DMS79 (cell line): ENCODE measurements around the gene TMEM25.
"Not testable (repeated sequence)": the region's sequence is repeated elsewhere in the genome, so short reads cannot be mapped to it uniquely, and the experiment has no call there.

Source experiments
- DNase-seq: peaks from one replicate; lab custom pipeline; 2025; lab: John Stamatoyannopoulos, UW

TMEM25 gene

DNA sequence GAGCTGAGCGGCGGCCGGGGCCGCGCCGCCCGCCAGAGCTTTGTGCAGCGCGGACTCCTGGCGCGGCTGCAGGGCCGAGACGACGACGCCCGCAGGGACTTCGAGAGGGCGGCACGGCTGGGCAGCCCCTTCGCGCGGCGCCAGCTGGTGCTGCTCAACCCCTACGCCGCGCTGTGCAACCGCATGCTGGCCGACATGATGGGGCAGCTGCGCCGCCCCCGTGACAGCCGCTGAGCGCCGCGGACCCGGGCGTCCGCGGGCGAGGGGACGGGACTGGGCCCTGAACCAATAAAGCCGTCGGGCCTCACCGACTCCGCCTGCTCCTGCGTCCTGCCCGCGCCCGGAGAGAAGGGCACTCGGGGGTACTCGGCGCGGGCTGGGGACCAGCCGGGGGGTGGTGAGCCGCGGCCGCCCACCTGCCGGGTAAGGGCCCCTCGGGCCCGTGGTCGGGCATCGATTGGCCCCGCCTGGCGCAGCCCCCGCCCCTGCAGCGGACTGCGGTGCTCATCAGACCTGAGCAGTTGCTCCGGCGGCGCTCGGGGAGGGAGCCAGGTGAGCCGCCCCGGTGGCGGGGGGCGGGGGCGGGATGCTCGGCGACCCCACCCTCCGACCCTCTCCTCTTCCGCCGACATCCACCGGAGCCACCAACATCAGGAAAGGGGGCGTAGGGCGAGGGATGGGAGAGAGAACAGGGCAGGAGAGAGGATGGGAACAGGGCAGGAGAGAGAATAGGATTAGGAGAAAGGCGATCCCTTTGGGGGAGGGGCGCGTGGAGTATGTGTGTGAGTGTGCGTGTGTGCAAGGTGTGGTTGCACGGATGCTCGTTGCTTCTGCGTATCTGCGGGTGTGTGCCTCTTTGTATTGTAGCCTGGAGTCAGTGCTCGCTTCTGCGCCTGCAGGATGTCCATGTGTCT lies at the start of gene TMEM25:
Gene TMEM25, plus strand, starts transcription at position 510 of the 914 bp plus-strand sequence. CDS start 610 bp downstream, outside the sequence.
- DNase-seq: peak; percentile 63

DNA sequence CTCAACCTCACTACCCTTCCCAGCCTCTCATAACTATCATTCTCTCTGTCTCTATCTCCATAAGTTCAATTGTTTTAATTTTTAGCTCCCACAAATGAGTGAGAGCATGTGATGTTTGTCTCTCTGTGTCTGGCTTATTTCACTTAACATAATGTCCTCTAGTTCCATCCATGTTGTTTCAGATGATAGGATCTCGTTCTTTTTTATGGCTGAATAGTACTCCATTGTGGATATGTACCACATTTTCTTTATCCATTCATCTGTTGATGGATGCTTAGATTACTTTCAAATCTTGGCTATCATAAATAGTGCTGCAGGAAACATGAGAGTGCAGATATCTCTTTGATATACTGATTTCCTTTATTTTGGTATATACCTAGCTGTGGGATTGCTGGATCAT lies 49.8 kb upstream of the TMEM25 start:
- not testable (repeated sequence) for DNase-seq

DNA sequence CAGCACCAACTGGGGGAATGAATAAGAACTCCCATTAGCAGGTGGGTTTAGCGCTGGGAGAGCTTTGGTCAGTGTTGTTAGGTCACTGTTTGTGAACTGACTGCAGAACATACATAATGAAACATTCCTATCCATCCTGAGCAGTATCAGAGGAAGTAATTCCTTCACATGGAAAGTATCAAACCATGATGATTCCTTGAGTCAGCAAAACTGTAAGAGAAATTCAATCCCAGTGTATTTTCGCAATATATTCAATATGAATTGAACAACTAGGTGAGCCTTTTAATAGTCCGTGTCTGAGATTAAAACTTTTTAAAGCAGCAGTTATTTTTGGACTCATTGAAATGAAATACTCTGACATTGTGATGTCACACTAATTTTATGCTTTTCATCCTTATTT lies 46.6 kb upstream of the TMEM25 start:
- no peak for DNase-seq

DNA sequence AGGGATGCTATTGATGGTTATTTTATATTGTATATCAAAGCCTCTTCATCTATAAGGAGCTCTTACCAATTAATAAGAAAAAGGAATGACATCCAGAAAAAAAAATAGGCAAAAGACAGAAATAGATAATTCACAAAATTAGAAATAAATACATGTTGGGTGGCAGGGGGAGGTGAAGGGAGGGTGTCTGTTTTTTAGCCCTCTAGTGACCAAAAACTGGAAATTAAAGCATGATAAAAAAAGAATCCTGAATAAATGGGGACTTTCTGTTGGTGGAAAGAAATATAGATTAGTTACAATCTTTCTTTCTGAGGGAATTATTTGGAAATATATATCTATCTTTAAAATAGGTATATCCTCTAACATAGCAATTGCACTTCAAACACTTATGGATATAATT lies 45.7 kb upstream of the TMEM25 start:
- DNase-seq: no peak

DNA sequence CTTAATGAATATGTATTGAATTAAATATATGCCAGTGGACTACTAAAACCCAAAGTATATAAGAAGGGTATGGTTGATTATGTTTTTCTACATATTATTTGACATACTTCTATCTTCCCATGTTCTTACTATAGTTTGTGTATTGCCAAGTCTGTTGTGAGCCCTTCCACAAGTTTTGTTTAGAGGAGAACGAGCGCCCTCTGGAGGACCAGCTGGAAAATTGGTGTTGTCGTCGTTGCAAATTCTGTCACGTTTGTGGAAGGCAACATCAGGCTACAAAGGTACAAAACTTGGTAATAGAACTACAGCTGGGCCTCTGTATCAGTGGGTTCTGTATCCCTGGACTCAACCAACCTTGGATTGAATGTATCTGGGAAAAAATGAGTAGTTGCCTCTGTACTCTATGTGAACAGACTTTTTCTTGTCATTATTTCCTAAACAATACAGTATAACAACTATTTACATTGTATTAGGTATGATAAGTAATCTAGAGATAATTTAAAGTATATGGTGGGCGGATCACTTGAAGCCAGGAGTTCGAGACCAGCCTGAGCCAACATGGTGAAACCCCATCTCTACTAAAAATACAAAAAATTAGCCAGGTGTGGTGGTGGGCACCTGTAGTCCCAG lies 42.4 kb upstream of the TMEM25 start:
- DNase-seq: no peak

DNA sequence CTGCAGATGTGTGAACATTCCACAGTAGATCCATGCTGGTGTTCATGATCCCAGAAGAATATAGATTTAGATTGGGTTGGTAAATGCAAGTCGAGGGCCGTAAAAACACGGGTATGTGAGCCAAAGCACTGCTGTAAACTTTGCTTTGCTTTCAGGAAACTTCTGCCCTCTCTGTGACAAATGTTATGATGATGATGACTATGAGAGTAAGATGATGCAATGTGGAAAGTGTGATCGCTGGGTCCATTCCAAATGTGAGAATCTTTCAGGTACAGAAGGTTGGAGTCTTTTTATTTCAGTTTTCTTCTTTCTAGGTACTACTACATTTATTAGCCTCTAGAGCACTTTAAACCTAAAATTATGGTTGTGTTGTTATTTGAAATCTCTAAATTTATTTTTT lies 40.0 kb upstream of the TMEM25 start:
- DNase-seq: no peak

DNA sequence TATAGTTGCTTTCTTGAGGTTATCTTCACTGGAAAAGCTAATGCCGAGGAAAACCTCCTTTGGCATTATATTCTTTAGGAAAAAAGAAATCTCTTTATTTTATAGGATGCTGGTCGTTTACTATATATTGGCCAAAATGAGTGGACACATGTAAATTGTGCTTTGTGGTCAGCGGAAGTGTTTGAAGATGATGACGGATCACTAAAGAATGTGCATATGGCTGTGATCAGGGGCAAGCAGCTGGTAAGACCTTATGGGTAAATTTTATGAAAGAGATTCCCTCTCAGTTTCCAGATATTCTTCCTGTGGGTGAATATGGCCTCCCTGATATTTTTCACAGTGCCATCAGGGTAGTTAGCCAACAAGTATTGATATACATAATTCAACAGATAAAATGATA lies 33.2 kb upstream of the TMEM25 start:
- DNase-seq: no peak

DNA sequence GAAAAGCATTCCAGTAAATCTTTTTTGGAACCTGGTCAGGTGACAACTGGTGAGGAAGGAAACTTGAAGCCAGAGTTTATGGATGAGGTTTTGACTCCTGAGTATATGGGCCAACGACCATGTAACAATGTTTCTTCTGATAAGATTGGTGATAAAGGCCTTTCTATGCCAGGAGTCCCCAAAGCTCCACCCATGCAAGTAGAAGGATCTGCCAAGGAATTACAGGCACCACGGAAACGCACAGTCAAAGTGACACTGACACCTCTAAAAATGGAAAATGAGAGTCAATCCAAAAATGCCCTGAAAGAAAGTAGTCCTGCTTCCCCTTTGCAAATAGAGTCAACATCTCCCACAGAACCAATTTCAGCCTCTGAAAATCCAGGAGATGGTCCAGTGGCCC lies 27.8 kb upstream of the TMEM25 start:
- DNase-seq: no peak

DNA sequence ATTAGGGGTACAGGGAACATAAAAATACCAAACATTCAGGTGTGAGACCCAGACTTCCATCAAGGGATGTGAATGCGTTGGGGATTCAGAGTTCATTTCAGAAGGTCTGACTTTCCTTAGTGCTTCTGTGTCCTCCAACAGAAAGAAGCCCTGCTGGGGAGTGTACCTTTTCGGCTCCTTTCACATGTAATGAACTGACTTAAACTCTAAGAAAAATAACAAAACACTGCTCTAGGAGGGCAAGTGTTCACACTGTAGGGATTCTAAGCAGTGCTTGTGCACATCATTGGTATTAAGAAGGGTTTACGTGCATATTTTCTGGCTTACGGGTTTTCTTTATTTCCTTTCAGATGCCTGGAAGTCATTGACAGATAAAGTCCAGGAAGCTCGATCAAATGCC lies 19.4 kb upstream of the TMEM25 start:
- DNase-seq: no peak

DNA sequence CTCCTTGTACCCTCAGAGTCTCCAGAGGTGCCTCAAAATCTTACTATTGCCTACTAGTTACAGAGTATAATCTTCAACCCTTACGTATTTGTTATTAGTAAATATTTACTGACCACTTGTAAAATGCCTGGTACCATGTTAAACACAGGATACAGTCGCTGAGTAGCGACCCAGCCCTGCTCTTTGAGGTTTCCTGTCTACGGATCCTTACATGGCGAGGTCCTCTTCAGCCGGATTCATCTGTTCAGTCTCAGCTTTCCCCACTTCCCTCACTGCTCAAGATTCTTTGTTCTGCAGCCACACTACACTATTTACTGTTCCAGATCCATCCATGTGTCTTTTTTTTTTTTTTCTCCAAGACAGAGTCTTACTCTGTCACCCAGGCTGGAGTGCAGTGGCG lies 16.9 kb upstream of the TMEM25 start:
- no peak for DNase-seq

DNA sequence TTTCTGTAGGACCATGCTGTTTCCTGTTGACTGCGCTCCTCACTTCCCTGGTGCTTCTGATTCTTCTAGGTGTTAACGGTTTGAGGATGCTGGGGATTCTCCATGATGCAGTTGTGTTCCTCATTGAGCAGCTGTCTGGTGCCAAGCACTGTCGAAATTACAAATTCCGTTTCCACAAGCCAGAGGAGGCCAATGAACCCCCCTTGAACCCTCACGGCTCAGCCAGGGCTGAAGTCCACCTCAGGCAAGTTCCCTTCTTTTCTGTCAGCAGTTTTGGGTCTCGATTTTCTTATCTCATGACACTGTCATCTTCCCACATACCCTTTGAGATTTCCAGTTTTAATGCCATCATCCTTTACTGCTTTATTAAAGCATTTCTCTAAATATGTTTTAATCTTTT lies 11.4 kb upstream of the TMEM25 start:
- no peak for DNase-seq

DNA sequence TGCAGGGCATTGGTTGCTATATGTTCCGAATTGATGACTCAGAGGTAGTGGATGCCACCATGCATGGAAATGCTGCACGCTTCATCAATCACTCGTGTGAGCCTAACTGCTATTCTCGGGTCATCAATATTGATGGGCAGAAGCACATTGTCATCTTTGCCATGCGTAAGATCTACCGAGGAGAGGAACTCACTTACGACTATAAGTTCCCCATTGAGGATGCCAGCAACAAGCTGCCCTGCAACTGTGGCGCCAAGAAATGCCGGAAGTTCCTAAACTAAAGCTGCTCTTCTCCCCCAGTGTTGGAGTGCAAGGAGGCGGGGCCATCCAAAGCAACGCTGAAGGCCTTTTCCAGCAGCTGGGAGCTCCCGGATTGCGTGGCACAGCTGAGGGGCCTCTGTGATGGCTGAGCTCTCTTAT lies 9.1 kb upstream of the TMEM25 start:
- DNase-seq: no peak

DNA sequence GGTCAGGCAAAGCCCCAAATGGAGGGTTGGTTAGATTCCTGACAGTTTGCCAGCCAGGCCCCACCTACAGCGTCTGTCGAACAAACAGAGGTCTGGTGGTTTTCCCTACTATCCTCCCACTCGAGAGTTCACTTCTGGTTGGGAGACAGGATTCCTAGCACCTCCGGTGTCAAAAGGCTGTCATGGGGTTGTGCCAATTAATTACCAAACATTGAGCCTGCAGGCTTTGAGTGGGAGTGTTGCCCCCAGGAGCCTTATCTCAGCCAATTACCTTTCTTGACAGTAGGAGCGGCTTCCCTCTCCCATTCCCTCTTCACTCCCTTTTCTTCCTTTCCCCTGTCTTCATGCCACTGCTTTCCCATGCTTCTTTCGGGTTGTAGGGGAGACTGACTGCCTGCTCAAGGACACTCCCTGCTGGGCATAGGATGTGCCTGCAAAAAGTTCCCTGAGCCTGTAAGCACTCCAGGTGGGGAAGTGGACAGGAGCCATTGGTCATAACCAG lies 8.4 kb upstream of the TMEM25 start:
- DNase-seq: no peak

DNA sequence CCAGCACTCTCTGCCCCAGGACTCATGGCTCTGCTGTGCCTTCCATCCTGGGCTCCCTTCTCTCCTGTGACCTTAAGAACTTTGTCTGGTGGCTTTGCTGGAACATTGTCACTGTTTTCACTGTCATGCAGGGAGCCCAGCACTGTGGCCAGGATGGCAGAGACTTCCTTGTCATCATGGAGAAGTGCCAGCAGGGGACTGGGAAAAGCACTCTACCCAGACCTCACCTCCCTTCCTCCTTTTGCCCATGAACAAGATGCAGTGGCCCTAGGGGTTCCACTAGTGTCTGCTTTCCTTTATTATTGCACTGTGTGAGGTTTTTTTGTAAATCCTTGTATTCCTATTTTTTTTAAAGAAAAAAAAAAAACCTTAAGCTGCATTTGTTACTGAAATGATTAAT lies 6.6 kb upstream of the TMEM25 start:
- no peak for DNase-seq

DNA sequence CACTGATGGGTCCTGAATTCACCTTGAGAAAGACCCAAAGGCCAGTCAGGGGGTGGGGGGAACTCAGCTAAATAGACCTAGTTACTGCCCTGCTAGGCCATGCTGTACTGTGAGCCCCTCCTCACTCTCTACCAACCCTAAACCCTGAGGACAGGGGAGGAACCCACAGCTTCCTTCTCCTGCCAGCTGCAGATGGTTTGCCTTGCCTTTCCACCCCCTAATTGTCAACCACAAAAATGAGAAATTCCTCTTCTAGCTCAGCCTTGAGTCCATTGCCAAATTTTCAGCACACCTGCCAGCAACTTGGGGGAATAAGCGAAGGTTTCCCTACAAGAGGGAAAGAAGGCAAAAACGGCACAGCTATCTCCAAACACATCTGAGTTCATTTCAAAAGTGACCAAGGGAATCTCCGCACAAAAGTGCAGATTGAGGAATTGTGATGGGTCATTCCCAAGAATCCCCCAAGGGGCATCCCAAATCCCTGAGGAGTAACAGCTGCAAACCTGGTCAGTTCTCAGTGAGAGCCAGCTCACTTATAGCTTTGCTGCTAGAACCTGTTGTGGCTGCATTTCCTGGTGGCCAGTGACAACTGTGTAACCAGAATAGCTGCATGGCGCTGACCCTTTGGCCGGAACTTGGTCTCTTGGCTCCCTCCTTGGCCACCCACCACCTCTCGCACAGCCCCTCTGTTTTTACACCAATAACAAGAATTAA lies 6.1 kb upstream of the TMEM25 start:
- peak; percentile 32 for DNase-seq

DNA sequence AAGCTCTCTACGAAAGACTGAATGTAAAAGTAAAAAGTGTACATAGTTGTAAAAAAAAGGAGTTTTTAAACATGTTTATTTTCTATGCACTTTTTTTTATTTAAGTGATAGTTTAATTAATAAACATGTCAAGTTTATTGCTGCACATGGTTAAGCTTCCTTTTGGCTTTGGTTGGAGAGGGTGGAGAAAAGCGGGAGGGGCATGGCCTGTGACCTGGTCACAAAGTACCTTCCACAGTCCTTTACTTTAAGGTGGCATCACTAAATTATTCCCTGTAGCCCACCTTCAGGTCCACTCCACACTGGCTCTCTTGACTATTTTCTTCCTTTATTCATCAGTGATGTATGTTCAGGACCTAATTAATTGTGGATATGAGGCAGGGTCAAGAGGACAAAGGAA lies 4.3 kb upstream of the TMEM25 start:
- DNase-seq: no peak

DNA sequence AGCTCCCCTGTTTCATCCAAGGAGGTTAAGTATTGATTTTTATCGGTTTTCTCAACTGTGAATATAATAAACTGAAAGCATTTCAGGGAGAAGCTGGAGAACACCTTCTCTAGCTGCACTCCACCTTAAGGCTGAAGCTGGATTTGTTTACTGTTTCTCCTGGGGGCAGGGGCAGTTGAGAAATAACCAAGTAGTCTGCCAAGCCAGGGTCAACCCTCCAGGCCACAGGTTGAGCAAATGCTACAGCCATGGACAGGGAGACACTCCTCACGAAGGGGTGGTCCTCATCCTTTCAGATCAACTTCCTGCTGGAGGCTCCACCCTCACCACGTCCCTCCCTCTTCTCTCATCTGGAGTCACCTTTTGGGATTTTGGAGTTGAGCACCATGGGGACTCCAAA lies 3.9 kb upstream of the TMEM25 start, which contains the start of gene TTC36:
Gene TTC36, plus strand, starts transcription at position 366 of the 400 bp plus-strand sequence. Its CDS starts 21 bp downstream, at position 387.
- DNase-seq: no peak

DNA sequence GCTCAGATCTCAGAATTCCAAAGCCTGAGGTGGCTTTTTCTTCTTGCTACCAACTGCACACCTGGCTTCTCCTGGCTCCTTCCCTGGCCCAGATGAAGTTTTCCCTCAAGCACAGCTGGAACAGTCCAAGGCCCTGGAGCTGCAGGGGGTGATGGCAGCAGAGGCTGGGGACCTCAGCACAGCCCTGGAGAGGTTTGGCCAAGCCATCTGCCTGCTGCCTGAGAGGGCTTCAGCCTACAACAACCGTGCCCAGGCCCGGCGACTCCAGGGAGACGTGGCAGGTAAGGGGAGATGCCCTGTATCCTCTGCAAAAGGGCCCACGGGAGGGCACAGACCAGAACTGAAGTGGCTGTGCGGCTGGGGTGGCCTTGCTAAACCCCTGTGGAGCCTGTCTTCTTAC lies 2.5 kb upstream of the TMEM25 start:
- peak; percentile 16 for DNase-seq

DNA sequence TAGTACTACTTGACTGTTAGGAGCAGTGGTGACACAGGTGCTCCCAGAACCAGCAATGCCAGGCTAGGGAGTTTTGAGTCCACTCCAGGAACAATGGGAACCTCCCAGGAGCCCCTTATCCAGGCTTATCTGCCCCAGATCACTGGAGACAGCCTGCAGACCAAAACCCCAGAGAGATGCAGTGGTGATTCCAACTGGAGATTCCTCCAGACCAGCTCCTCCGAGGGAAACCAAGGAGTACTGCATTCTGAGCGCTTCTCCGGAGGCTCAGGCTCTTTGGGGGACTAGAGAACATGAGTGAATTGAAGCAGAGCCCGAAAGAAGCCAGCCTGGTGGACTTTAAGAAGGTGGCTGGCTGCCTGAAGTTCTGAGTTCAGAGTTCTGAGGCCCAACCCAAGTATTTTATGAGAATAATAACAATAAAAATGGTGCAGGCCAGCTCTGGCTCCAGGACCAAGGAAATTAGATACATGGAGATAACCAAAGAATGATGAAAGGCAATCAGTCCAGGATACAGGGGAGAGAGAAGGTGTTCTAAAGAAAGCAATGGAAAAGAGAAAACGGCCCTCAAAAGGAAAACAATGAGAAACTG lies 1.3 kb upstream of the TMEM25 start:
- DNase-seq: peak; percentile 58

DNA sequence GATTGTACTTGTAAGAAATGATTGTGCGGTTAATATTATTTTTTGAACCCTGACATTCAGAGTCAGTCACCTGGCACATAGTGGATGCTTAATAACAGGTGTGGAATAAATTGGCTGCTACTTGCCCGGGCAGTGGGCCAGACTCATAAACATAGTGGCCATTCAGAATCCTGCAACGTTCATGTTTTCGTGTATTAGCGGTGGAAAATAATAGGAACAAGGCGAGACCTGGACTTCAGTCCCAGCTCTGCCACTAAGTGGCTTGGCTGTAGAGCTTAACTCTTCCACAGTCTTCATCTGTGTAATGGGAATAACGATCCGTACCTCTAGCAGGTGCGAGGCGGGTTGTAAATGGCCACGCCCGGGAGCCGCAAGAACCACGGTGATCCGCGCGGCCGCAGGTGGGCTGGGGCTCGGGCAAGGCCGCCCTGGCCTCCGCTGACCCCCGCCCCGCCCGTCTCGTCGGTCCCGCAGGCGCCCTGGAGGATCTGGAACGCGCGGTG lies 761 bp upstream of the TMEM25 start:
- peak; percentile 95 for DNase-seq

DNA sequence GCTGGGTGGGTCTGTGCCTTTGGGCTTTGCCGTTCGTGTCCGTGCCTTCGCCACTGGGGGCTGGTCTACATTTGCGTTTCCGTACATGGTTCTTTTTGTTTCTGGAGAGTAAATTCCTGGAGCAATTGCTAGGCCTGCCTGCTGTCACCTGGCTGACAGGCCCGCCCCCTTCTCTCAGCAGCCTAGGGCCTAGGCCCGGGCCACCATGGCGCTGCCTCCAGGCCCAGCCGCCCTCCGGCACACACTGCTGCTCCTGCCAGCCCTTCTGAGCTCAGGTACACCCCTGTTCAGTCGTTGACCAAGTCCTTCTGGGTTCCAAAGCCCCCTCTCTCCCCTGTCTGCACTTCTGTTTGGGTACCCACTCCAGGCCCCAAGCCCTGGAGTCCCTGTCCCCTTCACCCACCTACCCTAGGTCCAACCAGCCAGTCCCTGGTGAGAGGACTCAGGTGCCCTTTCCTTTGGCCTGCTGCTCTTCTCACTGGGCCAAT lies 649 bp downstream of the TMEM25 start:
- no peak for DNase-seq

DNA sequence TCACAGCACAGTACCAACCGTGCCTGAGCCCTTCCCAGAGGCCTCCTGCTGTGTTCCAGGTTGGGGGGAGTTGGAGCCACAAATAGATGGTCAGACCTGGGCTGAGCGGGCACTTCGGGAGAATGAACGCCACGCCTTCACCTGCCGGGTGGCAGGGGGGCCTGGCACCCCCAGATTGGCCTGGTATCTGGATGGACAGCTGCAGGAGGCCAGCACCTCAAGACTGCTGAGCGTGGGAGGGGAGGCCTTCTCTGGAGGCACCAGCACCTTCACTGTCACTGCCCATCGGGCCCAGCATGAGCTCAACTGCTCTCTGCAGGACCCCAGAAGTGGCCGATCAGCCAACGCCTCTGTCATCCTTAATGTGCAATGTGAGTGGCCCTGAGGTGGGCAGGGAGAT lies 1.1 kb downstream of the TMEM25 start:
- DNase-seq: no peak
